ENCODE measurements around the gene SEPTIN7.

The SEPTIN7 gene

GRCh38 chr7:35781200-35781701, 19.6 kb upstream of the SEPTIN7 start:
- no peak overlapping the region for H3K27ac ChIP-seq
- no peak for TF ChIP-seq CTCF (IDR thresholded peaks at IDR 0.05)
- H3K4me3 ChIP-seq (ENCODE audit: low read depth in 1 of 2, low read length in 1 of 2) = no peak overlapping the region

GRCh38 chr7:35781767-35782515, 18.9 kb upstream of the SEPTIN7 start:
- Histone ChIP-seq H3K36me3 (no peaks in the 10 kb centered on the region), H3K4me3 (ENCODE audit: low read depth in 1 of 2, low read length in 1 of 2) (no peak overlapping the region), H3K27me3 (no peaks in the 10 kb centered on the region), H3K9me3 (no peaks in the 10 kb centered on the region), H3K4me1 (ENCODE audit: control insufficient read depth in 1 of 2, insufficient read depth in 1 of 2, low read depth in 1 of 2, low read length in 1 of 2) (no peaks in the 10 kb centered on the region), H3K27ac (no peak overlapping the region)
- TF ChIP-seq CTCF (IDR thresholded peaks at IDR 0.05) = no peak

More at GRCh38 chr7:35781200-35781701, 19.6 kb upstream of the SEPTIN7 start:
- no peaks in the 10 kb centered on the region for H3K36me3 ChIP-seq
- H3K4me1 ChIP-seq (ENCODE audit: control insufficient read depth in 1 of 2, insufficient read depth in 1 of 2, low read depth in 1 of 2, low read length in 1 of 2) = no peaks in the 10 kb centered on the region
- H3K27me3 ChIP-seq = no peaks in the 10 kb centered on the region
- H3K9me3 ChIP-seq = no peaks in the 10 kb centered on the region

GRCh38 chr7:35784332-35784731, 16.5 kb upstream of the SEPTIN7 start:
- TF ChIP-seq CTCF (IDR thresholded peaks at IDR 0.05) = no peak
- no peaks in the 10 kb centered on the region for H3K36me3 ChIP-seq
- no peaks in the 10 kb centered on the region for H3K27me3 ChIP-seq
- no peaks in the 10 kb centered on the region for H3K9me3 ChIP-seq
- H3K4me1 ChIP-seq (ENCODE audit: control insufficient read depth in 1 of 2, insufficient read depth in 1 of 2, low read depth in 1 of 2, low read length in 1 of 2) = no peaks in the 10 kb centered on the region
- no peak overlapping the region for H3K27ac ChIP-seq
- H3K4me3 ChIP-seq (ENCODE audit: low read depth in 1 of 2, low read length in 1 of 2) = no peak overlapping the region

GRCh38 chr7:35785250-35785649, 15.6 kb upstream of the SEPTIN7 start:
- no peak for TF ChIP-seq CTCF (IDR thresholded peaks at IDR 0.05)
- Histone ChIP-seq H3K4me3 (ENCODE audit: low read depth in 1 of 2, low read length in 1 of 2) (no peak overlapping the region), H3K36me3 (no peaks in the 10 kb centered on the region), H3K4me1 (ENCODE audit: control insufficient read depth in 1 of 2, insufficient read depth in 1 of 2, low read depth in 1 of 2, low read length in 1 of 2) (no peaks in the 10 kb centered on the region), H3K27me3 (no peaks in the 10 kb centered on the region), H3K27ac (no peak overlapping the region), H3K9me3 (no peaks in the 10 kb centered on the region)

- no peak overlapping the region for H3K27ac ChIP-seq
- H3K4me3 ChIP-seq (ENCODE audit: low read depth in 1 of 2, low read length in 1 of 2) = no peak overlapping the region
- H3K4me1 ChIP-seq (ENCODE audit: control insufficient read depth in 1 of 2, insufficient read depth in 1 of 2, low read depth in 1 of 2, low read length in 1 of 2) = no peaks in the 10 kb centered on the region
- H3K9me3 ChIP-seq = no peaks in the 10 kb centered on the region
- no peak for TF ChIP-seq CTCF (IDR thresholded peaks at IDR 0.05)
- no peaks in the 10 kb centered on the region for H3K27me3 ChIP-seq
- H3K36me3 ChIP-seq = no peaks in the 10 kb centered on the region
Measured at GRCh38 chr7:35787925-35788324, 12.9 kb upstream of the SEPTIN7 start.

All from neutrophil (primary cell).